ENCODE data around the gene RNFT1.
"Not testable (repeated sequence)": the region's sequence is repeated elsewhere in the genome, so short reads cannot be mapped to it uniquely, and the experiment has no call there.

Gene RNFT1, protein sequence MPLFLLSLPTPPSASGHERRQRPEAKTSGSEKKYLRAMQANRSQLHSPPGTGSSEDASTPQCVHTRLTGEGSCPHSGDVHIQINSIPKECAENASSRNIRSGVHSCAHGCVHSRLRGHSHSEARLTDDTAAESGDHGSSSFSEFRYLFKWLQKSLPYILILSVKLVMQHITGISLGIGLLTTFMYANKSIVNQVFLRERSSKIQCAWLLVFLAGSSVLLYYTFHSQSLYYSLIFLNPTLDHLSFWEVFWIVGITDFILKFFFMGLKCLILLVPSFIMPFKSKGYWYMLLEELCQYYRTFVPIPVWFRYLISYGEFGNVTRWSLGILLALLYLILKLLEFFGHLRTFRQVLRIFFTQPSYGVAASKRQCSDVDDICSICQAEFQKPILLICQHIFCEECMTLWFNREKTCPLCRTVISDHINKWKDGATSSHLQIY

DNA sequence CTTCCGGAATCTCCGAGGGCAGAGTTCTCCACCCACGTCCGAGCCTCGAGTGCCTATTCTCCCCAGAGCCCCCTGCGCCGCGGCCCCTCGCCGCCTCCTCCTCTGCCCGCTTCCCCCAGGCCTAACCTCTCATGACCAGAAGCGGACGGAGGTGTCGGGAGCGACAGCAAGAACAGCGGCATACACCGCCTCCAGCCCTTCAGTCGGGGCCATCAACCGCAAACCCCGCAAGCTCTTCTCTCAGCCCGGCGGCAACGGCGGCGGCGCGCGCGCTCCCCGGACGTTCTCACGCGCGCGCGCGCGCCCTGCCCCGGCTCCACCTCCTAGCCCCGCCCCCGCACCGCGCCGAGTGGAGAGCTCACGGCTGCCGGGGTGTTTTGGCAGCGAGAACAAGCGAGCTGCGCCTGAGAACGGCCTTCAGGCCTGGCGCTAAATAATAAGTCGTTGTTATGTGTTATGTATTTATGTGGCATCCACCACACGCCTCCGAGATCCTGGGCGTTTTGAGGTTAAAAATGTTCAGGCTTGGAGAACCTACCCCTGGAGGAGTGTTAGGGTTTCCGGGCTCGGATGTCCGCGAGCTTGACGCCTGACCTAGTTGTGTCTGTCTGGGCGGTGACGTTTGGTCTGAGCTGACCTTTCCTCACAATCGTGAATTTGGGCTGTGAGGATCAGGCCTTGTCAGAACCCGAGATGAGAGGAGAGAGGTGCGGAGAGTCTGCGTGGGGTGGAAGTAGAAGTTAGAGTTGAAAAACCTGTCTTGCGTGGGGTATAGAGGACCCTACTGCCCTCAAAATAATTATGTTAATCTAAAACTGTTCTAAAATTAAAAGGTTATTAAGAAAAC, at the start of gene RNFT1:
Gene RNFT1, minus strand, starts transcription at position 259 of the 847 bp plus-strand sequence. Its CDS starts 77 bp downstream, at position 182.
- peak; percentile 68 for FAIRE-seq
- DNase-seq (ENCODE audit: extremely low spot score, insufficient read length, low read depth): peak; percentile 94

DNA sequence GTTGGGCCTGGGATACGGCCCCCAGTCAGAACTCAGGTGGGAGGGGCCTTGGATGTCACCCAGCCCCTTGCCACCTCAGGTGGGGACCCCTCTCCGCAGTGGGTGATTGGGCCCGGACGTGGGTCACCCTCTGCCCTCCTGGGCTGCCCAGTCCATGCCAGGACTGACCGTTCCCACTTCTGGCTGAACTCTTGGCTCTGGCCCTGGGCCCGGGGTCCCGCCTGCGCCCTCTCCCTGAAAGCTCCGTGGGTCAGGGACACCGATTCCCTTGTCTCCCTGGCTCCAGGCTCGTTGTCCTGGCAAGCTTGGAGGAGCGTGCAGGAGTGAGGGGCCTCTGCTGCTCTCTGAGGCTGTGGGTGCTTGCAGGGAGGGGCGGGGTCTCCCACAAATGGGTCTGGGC, 44.8 kb upstream of the RNFT1 start:
- FAIRE-seq; DNase-seq (ENCODE audit: extremely low spot score, insufficient read length, low read depth): not testable (repeated sequence)

DNA sequence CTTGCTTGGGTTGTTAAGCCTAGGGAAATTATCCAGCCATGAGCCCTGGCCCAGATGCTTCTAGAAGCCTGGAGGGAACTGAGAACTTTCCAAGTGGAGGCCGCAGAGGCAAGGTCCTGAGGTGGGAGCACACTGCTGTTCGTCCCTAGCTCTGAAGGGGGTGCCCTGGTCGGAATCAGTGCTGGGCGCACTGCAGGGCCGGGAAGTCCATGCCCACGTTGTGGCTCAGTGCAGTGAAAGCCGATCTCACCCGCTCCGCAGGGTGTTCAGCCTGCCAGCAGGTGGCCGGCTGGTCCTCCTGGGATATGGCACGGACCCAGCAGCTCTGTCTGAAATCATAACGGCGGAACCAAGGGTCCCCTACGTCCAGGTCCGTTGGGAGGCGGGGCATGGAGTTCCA, 43.8 kb upstream of the RNFT1 start:
- FAIRE-seq; DNase-seq (ENCODE audit: extremely low spot score, insufficient read length, low read depth): not testable (repeated sequence)

DNA sequence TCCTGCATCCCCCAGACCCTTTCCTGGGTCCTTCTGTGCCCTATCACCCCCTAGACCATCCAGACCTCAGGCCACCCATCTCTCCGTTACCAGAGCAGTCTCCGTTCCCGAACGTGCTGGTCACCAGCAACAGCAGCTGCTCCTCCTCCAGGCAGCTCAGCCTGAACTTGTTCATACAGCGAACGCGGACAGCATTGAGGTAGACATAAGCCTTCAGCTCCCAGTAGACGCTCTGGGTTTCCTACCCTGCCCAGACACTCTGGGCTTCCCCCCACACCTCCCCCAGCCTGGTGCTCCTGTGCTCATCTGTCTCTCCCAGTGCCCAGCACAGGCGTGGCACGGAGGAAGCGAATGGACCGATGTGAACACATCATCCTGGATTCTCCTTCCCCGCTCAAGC, 41.6 kb upstream of the RNFT1 start:
- DNase-seq (ENCODE audit: extremely low spot score, insufficient read length, low read depth) (no peak), FAIRE-seq (no peak)

DNA sequence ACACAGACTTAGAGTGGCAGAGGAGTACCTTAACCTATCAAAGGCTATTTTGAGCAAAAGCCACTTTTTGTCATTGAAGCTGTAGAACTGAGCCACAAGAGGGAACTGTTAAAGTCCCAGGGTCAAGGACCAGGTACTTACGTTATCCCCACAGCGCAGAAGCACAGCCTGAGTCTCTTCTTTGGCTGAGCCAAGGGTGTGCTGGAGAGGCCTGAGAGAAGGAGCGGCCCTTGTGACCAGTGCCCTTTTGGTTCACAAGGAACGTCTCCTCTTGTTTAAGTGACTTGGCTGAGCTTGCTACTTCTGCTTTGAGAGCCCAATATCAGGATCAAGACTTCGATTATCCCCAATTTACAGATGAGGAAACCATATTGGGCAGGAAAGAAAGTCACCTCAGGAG, 40.0 kb upstream of the RNFT1 start:
- not testable (repeated sequence) for FAIRE-seq; DNase-seq (ENCODE audit: extremely low spot score, insufficient read length, low read depth)

DNA sequence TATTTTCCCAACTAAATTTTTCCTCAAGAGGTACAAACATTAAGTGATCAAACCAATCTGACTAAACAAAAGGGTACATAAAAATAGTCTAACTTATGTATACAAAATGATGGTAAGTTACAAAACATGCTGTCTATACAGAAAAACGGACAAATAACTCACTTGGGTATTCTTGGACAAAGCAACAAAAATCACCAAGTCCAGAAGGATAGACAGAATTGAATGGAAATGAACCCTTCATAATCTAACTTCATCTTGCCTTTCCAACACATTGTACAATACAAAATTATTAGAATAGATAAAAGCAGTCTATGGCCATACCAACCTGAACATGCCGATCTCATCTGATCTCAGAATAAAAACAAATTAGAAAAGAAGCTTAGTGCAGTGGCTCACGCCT, 37.9 kb upstream of the RNFT1 start:
- not testable (repeated sequence) for FAIRE-seq; DNase-seq (ENCODE audit: extremely low spot score, insufficient read length, low read depth)

DNA sequence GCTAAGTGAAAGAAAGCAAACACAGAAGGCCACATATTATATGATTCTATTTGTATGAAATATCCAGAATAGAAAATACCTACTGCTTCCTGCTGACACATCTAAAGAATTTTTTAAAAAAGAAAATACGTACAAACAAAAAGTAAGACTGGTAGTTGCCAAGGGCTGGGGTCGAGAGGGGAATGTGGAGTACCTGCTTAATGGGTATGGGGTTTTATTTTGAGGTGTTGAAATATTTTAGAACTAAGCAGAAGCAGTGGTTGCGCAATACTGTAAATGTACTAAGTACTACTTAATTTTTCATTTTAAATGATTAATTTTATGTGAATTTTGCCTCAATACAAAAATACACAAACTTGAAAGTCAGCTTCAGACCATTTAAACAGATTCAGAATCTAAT, 32.1 kb upstream of the RNFT1 start:
- DNase-seq (ENCODE audit: extremely low spot score, insufficient read length, low read depth); FAIRE-seq: not testable (repeated sequence)

DNA sequence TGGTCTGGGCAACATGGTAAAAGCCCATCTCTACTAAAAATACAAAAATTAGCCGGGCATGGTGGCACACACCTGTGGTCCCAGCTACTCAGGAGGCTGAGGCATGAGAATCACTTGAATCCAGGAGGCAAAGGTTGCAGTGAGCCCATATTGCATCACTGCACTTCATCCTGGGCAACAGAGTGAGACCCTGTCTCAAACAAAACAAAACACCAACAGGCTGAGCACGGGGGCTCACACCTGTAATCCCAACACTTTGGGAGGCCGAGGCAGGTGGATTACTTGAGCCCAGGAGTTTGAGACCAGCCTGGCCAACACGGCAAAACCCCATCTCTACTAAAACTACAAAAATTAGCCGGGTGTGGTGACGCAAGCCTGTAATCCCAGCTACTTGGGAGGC, 10.6 kb upstream of the RNFT1 start:
- not testable (repeated sequence) for FAIRE-seq; DNase-seq (ENCODE audit: extremely low spot score, insufficient read length, low read depth)

DNA sequence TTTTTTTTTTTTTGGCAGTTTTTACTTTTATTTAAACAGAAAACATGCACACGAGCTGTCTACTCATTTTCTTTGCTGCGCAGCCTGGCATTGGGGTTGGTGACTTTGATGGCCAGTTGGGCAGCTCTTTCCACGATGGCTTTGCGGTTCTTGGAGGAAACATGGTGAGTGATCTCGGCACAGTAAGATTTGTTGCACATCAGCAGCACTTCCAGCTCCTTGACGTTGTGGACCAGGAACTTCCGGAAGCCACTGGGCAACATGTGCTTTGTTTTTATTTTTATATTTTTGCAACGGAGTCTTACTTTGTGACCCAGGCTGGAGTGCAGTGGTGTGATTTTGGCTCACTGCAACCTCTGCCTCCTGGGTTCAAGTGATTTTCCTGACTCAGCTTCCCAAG, 8.9 kb upstream of the RNFT1 start:
- FAIRE-seq; DNase-seq (ENCODE audit: extremely low spot score, insufficient read length, low read depth): not testable (repeated sequence)

DNA sequence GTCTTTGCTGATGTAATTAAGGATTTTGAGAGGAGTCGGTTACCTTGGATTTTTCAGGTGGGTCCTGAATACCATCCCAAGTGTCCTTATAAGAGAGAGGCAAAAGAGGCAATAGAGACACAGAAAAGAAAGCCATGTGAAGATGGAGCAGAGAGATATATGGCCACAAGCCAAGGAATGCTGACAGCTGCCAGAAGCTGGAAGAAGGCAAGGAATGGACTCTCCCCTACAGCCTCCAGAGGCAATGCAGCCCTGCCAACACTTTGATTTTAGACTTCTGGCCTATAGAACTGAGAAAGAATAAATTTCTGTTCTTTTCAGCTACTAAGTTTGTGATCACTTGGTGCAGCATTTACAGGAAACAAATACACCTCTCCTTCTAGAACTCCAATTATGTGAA, 8.2 kb upstream of the RNFT1 start:
- FAIRE-seq (no peak), DNase-seq (ENCODE audit: extremely low spot score, insufficient read length, low read depth) (no peak)

DNA sequence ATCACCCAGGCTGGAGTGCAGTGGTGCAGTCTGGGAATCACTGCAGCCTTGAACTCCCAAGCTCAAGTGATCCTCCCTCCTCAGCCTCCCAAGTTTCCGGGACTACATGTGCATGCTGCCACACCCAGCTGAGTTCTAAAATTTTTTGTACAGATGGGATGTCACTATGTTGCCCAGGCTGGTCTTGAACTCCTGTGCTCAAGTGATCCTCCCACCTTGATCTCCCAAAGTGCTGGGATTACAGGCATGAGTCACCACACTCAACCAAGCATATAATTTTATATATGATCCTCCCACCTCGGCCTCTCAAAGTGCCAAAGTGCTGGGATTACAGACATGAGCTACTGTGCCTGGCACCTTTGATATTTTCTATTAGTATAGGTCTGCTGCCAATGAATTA, 7.2 kb upstream of the RNFT1 start:
- FAIRE-seq; DNase-seq (ENCODE audit: extremely low spot score, insufficient read length, low read depth): not testable (repeated sequence)

DNA sequence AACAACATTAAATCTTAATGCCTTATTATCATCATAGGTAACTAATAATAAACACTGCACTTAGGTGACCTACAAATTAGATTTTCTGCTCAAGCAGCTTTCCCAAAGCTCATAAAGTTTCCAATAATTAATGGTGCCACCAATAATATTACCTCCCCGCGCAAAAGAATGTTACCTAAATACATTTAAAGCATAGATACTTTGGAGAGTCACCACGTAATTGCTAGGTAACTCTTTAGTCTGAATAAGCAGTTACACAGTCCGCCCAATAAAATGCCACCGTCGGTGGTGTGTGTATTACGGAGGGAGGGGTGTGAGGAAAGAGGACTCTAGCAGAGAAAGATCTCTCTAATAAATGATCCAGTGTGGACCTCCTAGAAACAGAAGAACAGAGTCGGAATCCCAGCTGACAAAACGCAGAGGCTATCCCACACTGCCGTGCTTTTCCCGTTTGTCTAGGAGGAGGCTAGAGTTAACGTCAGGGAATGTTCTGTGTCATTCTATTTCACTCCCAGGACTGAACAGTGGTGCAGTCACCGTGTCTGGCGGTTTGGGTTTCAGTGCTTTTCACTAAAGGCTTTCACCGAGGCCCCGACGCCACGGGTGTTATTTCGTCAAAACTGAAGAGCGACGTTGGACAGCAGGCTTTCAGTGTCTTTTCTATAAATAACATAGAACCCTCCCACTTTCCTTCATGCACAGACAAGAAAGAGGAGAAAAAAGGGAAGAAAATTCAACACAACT, 630 bp downstream of the RNFT1 start:
- DNase-seq (ENCODE audit: extremely low spot score, insufficient read length, low read depth) (no peak), FAIRE-seq (peak; percentile 52)

DNA sequence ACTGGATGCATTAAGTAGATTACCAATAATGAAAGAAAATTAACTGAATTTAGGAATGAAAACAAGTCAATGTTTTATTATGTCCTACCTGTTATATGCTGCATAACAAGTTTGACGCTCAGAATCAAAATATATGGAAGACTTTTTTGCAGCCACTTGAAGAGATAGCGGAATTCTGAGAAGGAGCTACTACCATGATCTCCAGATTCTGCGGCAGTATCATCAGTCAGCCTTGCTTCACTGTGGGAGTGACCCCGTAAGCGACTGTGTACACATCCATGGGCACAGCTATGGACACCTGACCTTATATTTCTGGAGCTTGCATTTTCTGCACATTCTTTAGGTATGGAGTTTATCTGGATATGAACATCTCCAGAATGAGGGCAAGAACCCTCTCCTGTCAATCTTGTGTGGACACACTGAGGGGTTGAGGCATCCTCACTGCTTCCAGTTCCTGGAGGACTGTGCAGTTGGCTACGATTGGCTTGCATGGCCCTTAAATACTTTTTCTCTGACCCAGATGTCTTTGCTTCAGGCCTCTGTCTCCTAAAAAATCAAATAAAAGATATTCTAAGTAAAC, 1.7 kb downstream of the RNFT1 start:
- DNase-seq (ENCODE audit: extremely low spot score, insufficient read length, low read depth) (no peak), FAIRE-seq (no peak)

DNA sequence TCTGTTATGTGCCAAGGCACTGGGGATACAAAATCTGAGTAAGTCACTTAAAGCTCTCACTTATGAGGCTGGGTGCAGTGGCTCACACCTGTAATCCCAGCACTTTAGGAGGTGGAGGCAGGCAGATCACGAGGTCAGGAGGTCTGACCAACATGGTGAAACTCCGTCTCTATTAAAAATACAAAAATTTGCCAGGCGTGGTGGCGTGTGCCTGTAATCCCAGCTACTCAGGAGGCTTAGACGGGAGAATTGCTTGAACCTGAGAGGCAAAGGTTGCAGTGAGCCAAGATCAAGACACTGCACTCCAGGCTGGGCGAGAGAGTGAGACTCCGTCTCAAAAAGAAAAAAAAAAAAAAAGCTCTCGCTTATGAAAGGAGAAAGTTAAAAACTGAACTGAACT, 5.0 kb downstream of the RNFT1 start:
- FAIRE-seq: not testable (repeated sequence)

DNA sequence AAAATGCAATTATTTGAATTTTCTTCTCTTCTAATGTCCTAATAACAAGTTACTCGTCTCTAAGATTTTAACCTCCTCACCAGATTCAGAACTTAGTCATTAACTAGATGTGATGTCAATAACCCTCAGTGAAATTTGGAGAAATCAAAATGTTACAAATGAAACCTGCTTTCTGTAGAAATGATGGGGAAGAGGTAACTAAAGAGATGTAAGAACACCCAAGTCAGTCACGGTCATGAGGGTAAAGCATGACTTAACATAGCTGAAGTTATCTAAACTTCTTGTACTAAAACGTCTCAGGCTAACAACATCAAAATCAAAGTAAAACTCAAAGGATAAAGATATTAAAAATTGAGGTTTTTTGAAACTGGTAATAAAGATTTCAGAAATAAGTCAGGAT, 9.7 kb downstream of the RNFT1 start:
- FAIRE-seq (no peak), DNase-seq (ENCODE audit: extremely low spot score, insufficient read length, low read depth) (no peak)

More for the DNA sequence above, 5.0 kb downstream of the RNFT1 start:
- DNase-seq (ENCODE audit: extremely low spot score, insufficient read length, low read depth): not testable (repeated sequence)

DNA sequence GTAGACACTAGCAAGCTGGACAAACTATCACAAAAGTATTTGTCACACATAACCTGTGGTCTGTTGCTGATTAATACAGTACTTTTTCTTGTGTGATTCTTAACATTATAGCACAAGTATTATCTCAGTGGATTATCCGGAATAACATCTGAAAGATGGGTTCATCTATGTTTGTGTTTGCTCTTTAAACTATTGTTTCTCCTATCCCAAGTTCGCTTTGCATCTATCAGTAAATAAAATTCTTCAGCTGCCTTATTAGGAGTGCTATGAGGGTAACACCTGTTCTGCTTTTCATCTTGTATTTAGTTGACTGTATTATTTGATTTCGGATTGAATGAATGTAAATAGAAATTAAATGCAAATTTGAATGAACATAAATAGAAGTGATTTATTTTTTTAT, 14.5 kb downstream of the RNFT1 start:
- FAIRE-seq: no peak
- DNase-seq (ENCODE audit: extremely low spot score, insufficient read length, low read depth): no peak

DNA sequence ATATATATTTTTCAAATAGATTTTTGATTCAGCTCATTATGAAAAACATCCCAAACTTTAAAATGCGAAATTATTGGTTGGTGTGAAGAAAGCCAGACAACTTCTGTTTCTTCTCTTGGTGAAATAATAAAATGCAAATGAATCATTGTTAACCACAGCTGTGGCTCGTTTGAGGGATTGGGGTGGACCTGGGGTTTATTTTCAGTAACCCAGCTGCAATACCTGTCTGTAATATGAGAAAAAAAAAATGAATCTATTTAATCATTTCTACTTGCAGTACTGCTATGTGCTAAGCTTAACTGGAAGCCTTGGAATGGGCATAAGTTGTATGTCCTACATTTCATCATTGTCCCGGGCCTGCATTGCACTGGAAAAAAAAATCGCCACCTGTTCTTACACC, 17.2 kb downstream of the RNFT1 start:
- not testable (repeated sequence) for DNase-seq (ENCODE audit: extremely low spot score, insufficient read length, low read depth); FAIRE-seq

DNA sequence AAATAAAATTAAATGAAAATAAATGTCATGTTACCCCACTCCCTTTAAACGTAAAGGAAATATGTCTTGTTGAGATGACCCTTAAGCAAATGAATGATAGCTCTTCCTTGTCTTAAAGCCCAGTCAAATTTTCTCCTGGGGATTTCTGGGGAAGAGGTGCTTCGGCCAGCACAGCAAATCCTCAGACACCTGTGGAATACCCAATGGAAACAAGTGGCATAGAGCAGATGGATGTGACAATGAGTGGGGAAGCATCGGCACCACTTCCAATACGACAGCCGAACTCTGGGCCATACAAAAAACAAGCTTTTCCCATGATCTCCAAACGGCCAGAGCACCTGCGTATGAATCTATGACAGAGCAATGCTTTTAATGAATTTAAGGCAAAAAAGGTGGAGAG, 18.1 kb downstream of the RNFT1 start:
- not testable (repeated sequence) for FAIRE-seq; DNase-seq (ENCODE audit: extremely low spot score, insufficient read length, low read depth)

DNA sequence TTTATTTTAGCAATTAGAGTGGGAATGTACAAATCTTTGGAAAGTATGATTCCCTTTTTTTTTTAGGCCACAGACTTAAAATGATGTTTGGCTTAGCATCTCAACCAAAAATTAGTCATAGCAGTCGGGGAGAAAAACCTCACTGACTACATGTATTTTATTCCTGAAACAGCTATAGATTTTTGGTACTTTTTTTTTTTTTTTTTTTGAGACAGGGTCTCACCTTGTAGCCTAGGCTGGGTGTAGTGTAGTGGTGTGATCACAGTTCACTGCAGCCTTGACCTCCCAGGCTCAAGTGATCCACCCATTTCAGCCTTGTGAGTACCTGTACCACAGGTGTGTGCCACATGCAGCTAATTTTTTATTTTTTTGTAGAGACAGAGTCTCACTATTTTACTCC, 23.4 kb downstream of the RNFT1 start:
- no peak for DNase-seq (ENCODE audit: extremely low spot score, insufficient read length, low read depth)
- no peak for FAIRE-seq

DNA sequence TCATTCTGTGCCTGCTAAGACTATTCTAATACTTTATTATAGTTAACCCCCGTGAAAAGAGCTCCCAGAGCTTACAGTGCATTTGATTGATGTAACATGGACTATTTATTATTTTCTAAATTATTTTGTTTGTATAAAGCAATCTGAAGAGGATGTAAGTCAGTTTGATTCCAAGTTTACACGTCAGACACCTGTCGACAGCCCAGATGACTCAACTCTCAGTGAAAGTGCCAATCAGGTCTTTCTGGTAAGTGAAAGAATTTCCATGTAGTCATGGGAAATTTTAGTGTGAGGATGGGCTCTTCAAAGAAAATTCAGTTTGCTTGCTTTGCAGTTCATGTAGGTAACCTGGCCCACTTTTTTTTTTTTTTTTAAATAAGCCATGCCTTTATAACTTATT, 23.8 kb downstream of the RNFT1 start:
- not testable (repeated sequence) for DNase-seq (ENCODE audit: extremely low spot score, insufficient read length, low read depth); FAIRE-seq
